HG03432 (cell line): ENCODE results near the gene KREMEN1.

ENCODE experiments used
- ATAC-seq: cut with Tn5 transposase; IDR thresholded peaks from one replicate; pipeline ENCODE4 v1.9.1; 2021; ENCODE audit warnings: mild to moderate bottlenecking, moderate library complexity; ENCODE audit not compliant: unreplicated experiment

KREMEN1 gene

DNA sequence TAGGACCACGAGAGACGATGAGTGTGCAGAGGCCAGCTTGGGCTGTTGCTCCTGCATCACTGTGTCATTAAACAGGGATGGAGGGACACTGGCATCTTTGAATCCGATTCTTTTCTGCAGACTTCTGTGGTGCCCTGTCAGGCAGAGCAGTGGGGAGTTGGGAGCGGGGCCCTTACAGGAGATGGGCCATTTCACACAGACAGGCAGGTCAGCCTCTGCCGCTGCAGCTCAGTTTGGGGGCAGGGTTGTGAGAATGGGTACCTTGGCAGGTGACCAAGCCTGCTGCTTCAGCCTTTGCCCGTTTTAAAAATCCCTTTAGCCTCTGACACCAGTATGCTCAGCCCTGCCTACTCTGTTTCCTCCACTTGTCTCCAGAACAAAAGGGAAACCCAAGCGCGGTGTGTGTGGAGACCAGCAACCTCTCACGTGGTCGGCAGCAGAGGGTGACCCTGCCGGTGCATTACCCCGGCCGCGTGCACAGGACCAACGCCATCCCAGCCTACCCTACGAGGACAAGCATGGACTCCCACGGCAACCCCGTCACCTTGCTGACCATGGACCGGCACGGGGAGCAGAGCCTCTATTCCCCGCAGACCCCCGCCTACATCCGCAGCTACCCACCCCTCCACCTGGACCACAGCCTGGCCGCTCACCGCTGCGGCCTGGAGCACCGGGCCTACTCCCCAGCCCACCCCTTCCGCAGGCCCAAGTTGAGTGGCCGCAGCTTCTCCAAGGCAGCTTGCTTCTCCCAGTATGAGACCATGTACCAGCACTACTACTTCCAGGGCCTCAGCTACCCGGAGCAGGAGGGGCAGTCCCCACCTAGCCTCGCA is 23.8 kb upstream of the KREMEN1 start:
- ATAC-seq: no peak

DNA sequence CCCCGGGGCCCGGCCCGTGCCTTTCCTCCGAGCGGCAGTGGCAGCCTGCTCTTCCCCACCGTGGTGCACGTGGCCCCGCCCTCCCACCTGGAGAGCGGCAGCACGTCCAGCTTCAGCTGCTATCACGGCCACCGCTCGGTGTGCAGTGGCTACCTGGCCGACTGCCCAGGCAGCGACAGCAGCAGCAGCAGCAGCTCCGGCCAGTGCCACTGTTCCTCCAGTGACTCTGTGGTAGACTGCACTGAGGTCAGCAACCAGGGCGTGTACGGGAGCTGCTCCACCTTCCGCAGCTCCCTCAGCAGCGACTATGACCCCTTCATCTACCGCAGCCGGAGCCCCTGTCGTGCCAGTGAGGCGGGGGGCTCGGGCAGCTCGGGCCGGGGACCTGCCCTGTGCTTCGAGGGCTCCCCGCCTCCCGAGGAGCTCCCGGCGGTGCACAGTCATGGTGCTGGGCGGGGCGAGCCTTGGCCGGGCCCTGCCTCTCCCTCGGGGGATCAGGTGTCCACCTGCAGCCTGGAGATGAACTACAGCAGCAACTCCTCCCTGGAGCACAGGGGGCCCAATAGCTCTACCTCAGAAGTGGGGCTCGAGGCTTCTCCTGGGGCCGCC is 23.1 kb upstream of the KREMEN1 start:
- ATAC-seq: no peak

DNA sequence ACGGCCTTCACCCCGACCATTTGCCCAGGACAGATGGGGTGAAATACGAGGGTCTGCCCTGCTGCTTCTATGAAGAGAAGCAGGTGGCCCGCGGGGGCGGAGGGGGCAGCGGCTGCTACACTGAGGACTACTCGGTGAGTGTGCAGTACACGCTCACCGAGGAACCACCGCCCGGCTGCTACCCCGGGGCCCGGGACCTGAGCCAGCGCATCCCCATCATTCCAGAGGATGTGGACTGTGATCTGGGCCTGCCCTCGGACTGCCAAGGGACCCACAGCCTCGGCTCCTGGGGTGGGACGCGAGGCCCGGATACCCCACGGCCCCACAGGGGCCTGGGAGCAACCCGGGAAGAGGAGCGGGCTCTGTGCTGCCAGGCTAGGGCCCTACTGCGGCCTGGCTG is 22.4 kb upstream of the KREMEN1 start:
- no peak for ATAC-seq

DNA sequence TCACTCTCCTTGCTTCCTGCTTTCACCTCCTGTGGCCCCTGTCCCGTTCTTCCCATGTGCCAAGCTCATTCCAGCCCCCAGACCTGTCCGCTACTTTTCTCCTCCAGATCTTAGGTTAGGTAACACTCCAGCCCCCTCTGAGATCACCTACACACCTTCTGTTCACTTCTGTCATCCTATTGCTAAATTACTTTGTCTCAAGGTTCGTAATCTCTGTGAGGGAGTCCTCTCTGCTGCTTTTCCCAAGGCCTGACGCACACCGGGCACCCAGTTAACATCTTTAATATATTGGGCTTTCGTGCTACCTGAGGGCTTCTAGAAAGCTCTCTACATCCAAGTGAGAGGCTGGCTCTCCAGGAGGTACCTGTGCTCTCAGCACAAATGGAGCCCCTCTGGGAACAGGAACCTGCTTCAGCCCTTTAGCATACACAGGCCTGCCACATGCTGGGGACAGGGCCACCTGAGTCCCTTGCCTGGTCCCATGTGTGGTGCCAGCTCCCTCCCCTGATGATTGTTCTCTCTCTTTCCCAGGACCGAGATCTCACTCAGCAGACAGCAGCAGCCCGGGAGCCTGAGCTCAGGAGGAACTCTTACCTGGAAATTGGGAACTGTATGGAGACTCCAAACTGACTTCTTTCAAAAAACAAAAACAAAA is 19.7 kb upstream of the KREMEN1 start:
- ATAC-seq: no peak

DNA sequence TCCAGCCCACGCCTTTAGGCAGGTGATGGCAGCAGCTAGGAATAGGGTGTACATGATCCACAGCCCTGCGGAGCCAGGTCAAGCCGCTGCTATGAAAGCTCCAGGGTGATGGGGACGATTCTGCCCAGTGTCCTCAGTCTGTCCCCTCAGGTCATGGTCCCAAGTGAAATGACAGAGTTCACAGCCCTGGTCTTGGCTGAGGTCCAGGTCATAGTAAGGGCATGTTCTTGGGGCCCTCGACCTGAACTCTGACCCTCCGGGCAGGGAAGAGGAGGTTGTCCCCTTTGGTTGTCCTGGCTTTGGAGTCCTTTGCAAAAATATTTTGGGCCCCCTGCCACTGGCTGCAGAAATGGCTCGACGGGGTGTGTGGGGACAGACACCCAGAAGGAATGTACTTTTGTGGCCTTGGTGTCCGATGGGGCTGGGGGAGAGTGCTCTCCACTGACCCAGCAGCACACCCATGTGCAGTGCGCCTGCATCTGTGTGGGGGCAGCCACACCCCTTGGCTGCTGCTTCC is 18.5 kb upstream of the KREMEN1 start:
- no peak for ATAC-seq

DNA sequence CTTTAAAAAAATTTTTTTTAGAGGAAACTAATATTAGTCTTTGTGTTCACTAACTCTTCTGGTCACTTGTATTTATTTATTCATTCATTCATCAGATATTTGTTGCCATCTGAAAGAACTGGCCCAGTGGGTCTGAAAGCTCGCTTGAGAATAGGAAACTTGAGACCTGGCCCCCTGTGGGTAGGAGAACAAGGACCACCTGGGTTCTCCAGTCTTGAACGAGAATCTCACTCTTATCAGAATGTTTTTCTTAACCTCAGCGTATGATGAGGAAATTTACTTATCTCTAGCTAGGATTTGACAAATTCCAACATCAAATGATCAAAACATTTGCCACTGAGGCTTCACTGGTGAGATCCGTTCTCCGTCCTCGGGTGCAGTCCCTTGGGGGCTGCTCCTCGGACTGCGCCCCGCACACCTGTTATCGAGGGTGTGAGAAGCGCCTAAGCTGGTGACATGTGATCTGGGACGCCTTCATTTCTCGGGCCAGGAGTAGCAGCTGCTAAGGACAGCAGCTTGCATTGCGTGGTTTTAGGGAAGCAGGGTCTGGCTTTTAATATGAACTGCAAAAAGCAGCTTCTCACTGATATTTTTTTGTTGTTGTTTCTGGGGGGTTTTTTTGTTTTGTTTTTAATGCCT is 17.5 kb upstream of the KREMEN1 start:
- ATAC-seq: no peak

DNA sequence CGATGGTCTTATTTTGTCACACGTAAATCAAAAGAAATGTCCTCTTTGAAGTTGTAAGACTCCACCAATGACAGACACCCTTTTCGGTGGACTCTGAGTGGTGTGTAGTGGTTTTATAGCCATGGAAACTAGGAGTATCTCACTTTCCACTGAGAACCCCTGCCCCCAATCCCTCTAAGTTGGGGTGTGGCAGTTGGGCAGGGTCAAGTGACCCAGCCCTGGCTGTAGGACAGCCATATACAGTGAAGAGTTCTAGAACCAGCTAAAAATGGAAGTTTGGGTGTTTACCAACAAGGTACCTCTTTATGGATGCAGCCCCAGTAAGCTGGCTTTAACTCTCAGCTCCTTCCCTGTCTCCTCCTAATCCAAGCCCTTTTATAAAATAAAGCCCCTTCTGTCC is 16.4 kb upstream of the KREMEN1 start:
- ATAC-seq: no peak

DNA sequence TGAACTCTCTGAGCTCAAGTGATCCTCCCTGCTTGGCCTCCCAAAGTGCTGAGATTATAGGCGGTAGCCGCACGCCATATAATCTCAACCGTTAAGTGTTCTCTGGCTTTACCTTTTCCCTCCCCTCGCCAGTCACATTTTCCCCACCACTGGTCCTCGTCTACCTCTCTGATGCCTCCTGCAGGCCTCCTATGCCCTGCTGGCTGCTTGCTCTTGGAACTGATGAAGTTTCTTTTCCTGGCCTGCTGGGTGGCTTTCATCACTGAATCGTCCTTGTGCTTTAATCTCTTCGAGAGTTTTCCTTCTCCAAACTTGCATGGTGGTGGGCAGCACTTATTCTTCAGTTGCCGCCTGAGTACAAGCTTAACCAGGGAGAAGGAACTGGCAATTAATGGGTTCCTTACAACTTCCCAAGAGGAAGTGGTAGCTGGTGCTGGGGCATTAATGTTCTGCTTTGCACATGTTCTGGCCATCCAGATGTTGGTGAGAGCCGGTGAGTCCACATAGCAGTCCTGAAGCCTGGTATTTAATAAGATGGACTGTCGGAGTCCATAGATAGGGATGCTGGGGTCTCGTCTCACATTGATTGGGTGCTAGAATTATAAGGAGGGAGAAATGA is 12.5 kb upstream of the KREMEN1 start:
- no peak for ATAC-seq

DNA sequence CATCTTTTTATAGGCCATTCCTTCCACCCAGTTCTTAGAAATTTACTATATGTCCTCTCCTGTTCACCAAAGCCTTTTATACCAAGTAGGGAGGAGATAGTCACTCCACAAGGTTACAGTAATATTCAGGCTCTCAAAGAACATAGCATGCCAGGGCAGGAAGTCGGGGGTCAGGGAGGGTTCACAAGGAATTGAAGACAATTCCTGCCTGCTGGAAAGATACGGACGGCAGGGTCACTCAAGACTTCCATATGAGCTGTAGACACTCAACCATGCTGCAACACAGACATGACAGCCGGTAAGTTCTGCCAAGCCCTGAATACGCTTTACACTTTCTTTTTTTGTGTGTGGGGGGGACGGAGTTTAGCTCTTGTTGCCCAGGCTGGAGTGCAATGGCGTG is 11.9 kb upstream of the KREMEN1 start:
- no peak for ATAC-seq

DNA sequence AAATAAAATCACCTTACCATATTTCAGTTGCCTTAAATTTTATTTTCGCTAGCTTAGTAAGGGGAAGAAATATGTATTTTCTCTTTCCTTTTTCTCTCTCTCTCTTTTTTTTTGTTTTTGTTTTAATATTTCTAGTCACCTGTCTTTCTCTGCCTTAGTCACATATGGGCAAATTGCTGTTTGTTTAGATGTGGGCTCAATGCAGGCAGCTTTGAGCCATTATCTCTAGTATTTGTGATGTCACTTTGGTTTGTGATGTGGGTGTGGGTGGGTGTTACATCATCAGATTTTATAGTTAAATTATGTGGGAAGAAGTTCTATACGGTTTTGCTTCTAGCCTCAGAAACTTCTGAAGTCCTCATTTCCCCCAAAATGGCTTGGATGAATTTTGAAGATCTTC is 11.1 kb upstream of the KREMEN1 start, which contains the start of gene C22orf31:
Gene C22orf31 (minus strand): TSS at position 59 of the 400 bp plus-strand sequence. CDS start 39 bp downstream, at position 20.
- no peak for ATAC-seq

DNA sequence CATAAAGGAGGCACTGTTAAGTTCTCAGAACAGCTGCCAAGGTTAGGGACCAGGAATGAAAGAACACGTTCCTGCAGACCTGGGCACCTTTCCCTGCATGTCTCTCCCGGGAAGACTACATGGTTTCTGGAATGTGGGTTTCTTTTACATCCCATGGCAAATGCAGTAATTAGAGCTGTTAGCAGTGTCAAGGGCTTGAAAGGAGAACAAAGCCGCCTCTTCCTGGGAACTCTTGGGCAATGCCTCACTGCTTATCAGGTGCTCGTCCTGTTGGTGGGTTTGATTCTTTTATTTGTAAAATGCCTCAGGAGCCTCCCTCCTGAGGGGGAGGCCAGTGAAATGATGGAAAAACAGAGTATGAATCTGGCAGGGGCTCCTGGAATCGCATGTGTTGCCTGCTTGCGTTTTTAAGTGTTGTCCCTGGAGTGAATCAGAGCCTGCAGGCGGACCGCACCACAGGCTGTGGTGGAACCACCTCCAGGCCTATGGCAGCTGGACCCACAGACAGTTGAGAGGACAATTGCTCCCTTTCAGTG is 10.5 kb upstream of the KREMEN1 start:
- ATAC-seq: no peak

DNA sequence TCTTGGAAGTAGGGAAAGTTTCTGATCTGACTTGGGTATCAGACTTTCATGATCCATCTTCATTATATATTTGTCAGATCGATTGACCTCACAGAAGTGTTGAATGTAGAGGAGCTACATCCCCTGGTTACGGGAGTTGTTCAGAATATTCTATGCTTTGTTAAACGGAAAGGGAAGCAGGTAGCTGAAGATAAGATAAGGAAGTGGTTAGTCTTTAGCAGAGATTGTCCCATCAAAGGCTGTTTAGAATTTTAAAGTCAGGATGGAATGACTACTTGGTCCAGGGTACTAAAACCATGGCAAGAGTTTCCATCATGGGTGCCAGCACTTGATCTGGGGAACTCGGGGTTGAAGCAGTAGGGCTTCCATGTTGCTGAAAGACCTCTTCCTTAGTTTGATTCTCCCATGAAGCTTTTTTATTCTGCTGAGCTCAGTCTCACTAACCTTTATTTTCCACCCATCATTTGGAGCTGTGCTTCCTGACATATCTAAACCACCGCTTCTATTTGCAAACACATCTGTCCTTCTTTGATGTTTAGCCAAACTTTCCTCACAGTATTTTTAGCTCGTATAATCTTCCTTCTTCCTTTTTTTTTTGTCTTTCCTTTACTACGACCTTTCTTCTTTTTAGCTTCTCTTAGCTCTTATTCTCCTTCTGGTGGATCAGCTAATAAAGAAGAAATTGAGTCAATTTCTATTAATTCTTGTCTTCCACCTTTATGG is 7.2 kb upstream of the KREMEN1 start:
- no peak for ATAC-seq

DNA sequence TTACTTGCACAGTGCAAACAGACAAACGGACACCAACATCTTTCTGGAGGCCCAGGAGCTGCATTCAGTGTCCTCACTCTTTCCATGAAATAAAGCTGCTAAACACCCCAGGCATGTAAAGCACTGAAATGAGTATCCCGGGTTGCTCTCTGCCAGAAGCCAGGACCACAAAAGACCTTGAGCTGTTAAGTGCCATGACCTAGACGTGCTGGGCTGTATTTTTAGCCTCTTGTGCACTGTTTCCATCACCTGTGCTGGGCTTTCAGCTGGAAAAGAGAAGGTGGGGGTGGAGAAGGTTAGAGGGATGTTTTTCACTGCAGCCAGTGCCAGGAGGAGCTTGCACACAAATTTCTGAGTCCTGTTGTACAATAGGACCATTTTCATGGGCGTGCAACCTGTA is 3.4 kb upstream of the KREMEN1 start:
- no peak for ATAC-seq

DNA sequence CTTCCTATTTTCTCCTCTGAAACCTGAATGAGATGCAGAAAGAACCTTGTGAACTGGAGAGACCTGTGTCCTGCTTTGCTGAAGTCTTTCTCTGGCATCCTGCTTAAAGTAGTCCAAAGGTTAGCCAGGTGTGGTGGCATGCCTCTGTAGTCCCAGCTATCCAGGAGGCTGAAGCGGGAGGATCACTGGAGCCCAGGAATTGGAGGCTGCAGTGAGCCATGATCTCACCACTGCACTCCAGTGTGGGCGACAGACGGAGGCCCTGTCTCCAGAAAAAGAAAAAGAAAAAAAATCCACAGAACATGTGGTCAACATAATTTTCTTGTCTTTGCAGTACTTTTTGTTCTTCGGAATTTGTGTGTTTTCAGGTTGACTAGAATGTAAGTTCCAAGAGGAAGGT is 2.3 kb upstream of the KREMEN1 start:
- no peak for ATAC-seq

DNA sequence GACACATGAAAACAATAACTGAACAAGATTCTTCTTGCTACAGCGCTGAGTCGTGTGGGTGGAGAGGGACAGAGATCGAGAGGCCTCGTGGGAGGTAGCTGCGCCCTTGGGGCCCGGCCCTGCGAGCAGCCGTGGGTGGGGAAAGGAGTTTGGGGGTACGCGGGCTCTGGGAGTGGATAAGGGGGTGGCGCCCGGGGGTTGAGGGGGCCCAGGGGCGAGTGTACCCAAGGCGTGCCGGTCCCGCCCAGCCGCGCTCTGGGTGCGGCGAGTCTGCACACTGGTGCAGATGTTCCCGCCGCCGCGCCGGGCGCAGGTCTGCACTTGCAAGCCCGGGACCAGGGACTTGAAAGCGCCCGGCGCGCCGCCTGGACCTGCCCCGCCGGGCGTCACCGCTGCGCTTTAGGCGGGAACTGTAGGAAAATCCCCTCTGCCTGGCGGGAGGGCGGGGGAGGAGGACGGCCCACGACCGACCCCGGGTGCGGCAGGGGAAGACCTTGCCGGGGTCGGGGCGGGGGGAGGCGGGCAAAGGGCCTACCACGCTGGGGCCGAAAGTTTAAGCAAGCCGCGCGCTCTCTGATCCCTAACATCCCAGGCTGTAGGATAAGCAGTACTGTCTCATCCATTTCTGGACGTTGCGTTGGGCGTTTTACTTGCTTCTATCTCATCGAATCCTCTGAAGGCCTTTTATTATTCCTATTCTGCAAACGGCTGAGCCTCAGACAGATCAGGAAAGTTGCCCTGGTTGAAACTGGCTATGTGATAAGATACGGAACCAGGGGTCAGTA is 1.4 kb upstream of the KREMEN1 start:
- no peak for ATAC-seq

DNA sequence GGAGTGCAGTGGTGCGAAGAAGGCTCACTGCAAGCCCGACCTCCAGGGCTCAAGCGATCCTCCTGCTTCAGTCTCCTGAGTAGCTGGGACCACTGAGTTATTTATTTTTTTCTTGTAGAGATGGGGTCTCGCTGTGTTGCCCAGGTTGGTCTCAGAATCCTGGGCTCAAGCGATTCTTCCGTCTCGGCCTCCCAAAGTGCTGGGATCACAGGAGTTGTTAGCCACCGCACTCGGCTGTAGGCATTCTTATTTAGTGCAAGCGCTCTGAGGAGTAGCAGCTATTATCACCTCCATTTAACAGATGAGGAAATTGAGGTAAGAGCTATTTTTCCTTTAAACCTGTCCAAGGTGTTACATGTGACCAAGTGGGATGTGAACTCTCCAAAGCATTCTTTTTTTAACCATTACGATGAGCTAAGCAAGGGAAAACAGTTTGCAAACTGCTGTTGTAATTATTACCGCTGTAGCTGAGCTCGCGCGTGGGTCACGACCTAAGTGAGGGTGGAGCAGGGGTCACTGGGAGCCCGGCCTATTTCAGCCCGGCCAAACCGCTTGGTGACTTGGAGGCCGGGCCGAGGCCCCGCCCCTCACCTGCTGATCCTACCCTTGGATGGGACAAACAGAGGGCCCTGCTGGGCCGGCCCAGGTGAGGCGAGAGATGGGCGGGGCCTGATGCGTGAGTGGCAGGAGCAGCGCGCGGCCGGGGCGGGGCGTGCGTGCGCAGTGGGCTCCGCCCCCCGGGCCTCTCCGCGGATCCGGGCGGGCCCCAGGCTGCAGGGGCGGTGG is 449 bp upstream of the KREMEN1 start:
- peak; percentile 90 for ATAC-seq

DNA sequence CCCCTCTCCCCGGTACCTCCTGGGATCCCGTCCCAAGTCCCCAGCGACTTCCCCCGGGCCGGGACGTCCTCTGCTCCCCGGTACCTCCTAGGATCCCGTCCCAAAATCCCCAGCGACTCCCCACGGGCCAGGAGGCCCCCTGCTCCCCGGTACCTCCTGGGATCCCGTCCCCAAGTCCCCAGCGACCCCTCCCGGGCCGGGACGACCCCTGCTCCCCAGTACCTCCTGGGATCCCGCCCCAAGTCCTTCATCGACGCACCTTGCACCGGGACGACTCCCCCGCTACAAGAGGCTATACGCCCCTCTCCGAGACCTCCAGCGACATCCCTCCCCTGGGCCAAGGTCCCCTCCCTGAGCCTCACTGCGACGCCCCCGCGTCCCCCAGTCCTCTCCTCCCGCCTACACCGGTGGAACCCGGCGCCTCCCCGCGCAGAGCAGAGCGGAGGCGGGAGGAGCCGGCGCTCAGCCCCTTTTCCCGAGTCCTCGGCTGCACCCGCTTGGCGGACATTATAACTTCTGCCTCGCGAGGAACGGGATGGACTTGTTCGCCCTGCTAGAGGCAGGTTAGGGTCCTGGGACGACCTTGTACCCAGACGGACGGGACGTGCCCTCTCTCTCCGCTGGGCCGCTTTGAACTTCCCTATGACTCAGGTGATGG is 912 bp downstream of the KREMEN1 start:
- no peak for ATAC-seq

DNA sequence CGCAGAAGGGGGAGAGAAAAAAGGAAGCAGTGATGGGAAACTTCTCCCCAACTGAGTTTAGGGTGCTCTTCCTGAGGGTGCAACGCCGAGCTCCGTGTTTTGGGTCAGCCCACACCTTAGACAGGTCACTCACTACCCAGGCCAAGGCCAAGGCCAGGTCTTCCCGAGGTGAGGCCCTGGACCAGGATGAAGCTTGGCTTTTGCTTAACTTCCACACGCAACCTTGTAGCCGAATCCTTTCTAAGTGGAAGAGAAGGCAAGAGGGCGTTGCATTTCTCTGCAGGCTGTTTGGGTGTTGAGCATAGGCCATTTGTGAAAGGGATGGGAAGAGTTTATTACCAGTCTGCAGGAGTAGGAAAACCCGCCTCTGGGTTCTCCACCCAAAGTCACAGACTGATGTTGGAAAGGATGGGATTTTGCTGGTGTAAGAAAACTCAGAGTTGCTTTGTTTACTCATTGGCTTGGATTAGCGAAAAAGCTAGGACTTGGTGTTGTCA is 1.5 kb downstream of the KREMEN1 start:
- no peak for ATAC-seq
